ENCODE data around the gene CORO2A.

Gene CORO2A

GRCh38 chr9:98218562-98219363, 26.3 kb upstream of the CORO2A start:
- H3K4me1 ChIP-seq (ENCODE audit: insufficient read depth, low read length), result peaks cover 21% of the 10 kb centered on the region
- WGBS, result 63% methylated on average over 11 of the region's 11 CpGs
- H3K9me3 ChIP-seq (ENCODE audit: insufficient read depth, low read depth, low read length), result no peaks in the 10 kb centered on the region
- peak overlapping the region; percentile 95 for H3K27ac ChIP-seq (ENCODE audit: low read depth, low read length)
- peak overlapping the region; percentile 37; the same call in 1 of the 2 replicates for H3K9ac ChIP-seq (ENCODE audit: low read depth, low read length)
- H3K27me3 ChIP-seq (ENCODE audit: insufficient read depth, low read length), result no peaks in the 10 kb centered on the region
- H3K4me3 ChIP-seq (ENCODE audit: low read length), result no peak overlapping the region
- peaks cover 8% of the 10 kb centered on the region for H3K36me3 ChIP-seq (ENCODE audit: insufficient read depth, low read length)

GRCh38 chr9:98217255-98217654, 24.8 kb upstream of the CORO2A start:
- 96% methylated on average over 2 of the region's 2 CpGs for WGBS
- Histone ChIP-seq H3K27me3 (ENCODE audit: insufficient read depth, low read length) (no peaks in the 10 kb centered on the region), H3K27ac (ENCODE audit: low read depth, low read length) (0 out of 2 replicates have a peak overlapping the region, but pooled peaks have one; percentile 8), H3K9me3 (ENCODE audit: insufficient read depth, low read depth, low read length) (no peaks in the 10 kb centered on the region), H3K9ac (ENCODE audit: low read depth, low read length) (no peak overlapping the region), H3K4me1 (ENCODE audit: insufficient read depth, low read length) (peaks cover 18% of the 10 kb centered on the region), H3K36me3 (ENCODE audit: insufficient read depth, low read length) (peaks cover 19% of the 10 kb centered on the region), H3K4me3 (ENCODE audit: low read length) (no peak overlapping the region)

- H3K27me3 ChIP-seq (ENCODE audit: insufficient read depth, low read length), result no peaks in the 10 kb centered on the region
- H3K9ac ChIP-seq (ENCODE audit: low read depth, low read length), result no peak overlapping the region
- 89% methylated on average over 3 of the region's 3 CpGs for WGBS
- peaks cover 19% of the 10 kb centered on the region for H3K36me3 ChIP-seq (ENCODE audit: insufficient read depth, low read length)
- H3K9me3 ChIP-seq (ENCODE audit: insufficient read depth, low read depth, low read length), result no peaks in the 10 kb centered on the region
- H3K27ac ChIP-seq (ENCODE audit: low read depth, low read length), result no peak overlapping the region
- H3K4me3 ChIP-seq (ENCODE audit: low read length), result no peak overlapping the region
- peaks cover 18% of the 10 kb centered on the region for H3K4me1 ChIP-seq (ENCODE audit: insufficient read depth, low read length)
Observed at GRCh38 chr9:98216391-98216790, 24.0 kb upstream of the CORO2A start.

- 90% methylated on average over 9 of the region's 9 CpGs for WGBS
- H3K4me1 ChIP-seq (ENCODE audit: insufficient read depth, low read length), result peaks cover 18% of the 10 kb centered on the region
- no peak overlapping the region for H3K4me3 ChIP-seq (ENCODE audit: low read length)
- H3K27me3 ChIP-seq (ENCODE audit: insufficient read depth, low read length), result no peaks in the 10 kb centered on the region
- H3K9me3 ChIP-seq (ENCODE audit: insufficient read depth, low read depth, low read length), result no peaks in the 10 kb centered on the region
- peaks cover 19% of the 10 kb centered on the region for H3K36me3 ChIP-seq (ENCODE audit: insufficient read depth, low read length)
- no peak overlapping the region for H3K9ac ChIP-seq (ENCODE audit: low read depth, low read length)
- no peak overlapping the region for H3K27ac ChIP-seq (ENCODE audit: low read depth, low read length)
Observed at GRCh38 chr9:98215821-98216220, 23.4 kb upstream of the CORO2A start.

GRCh38 chr9:98215271-98215670, 22.8 kb upstream of the CORO2A start:
- 92% methylated on average over 5 of the region's 5 CpGs for WGBS
- Histone ChIP-seq H3K27ac (ENCODE audit: low read depth, low read length) (no peak overlapping the region), H3K27me3 (ENCODE audit: insufficient read depth, low read length) (no peaks in the 10 kb centered on the region), H3K9me3 (ENCODE audit: insufficient read depth, low read depth, low read length) (no peaks in the 10 kb centered on the region), H3K9ac (ENCODE audit: low read depth, low read length) (no peak overlapping the region), H3K36me3 (ENCODE audit: insufficient read depth, low read length) (peaks cover 15% of the 10 kb centered on the region), H3K4me3 (ENCODE audit: low read length) (no peak overlapping the region), H3K4me1 (ENCODE audit: insufficient read depth, low read length) (peaks cover 15% of the 10 kb centered on the region)

GRCh38 chr9:98214811-98215210, 22.4 kb upstream of the CORO2A start:
- peaks cover 11% of the 10 kb centered on the region for H3K4me1 ChIP-seq (ENCODE audit: insufficient read depth, low read length)
- H3K27me3 ChIP-seq (ENCODE audit: insufficient read depth, low read length), result no peaks in the 10 kb centered on the region
- 80% methylated on average over 6 of the region's 6 CpGs for WGBS
- H3K27ac ChIP-seq (ENCODE audit: low read depth, low read length), result no peak overlapping the region
- no peak overlapping the region for H3K4me3 ChIP-seq (ENCODE audit: low read length)
- peaks cover 14% of the 10 kb centered on the region for H3K36me3 ChIP-seq (ENCODE audit: insufficient read depth, low read length)
- H3K9me3 ChIP-seq (ENCODE audit: insufficient read depth, low read depth, low read length), result no peaks in the 10 kb centered on the region
- no peak overlapping the region for H3K9ac ChIP-seq (ENCODE audit: low read depth, low read length)

GRCh38 chr9:98211260-98211659, 18.8 kb upstream of the CORO2A start:
- Histone ChIP-seq H3K4me3 (ENCODE audit: low read length) (no peak overlapping the region), H3K36me3 (ENCODE audit: insufficient read depth, low read length) (peaks cover 28% of the 10 kb centered on the region), H3K27me3 (ENCODE audit: insufficient read depth, low read length) (no peaks in the 10 kb centered on the region), H3K4me1 (ENCODE audit: insufficient read depth, low read length) (peaks cover 4% of the 10 kb centered on the region), H3K9me3 (ENCODE audit: insufficient read depth, low read depth, low read length) (0 out of 2 replicates have a peak, but pooled peaks cover 4% of the 10 kb centered on the region), H3K9ac (ENCODE audit: low read depth, low read length) (no peak overlapping the region), H3K27ac (ENCODE audit: low read depth, low read length) (no peak overlapping the region)
- 96% methylated on average over 3 of the region's 3 CpGs for WGBS

- Histone ChIP-seq H3K27me3 (ENCODE audit: insufficient read depth, low read length) (no peaks in the 10 kb centered on the region), H3K36me3 (ENCODE audit: insufficient read depth, low read length) (peaks cover 28% of the 10 kb centered on the region), H3K4me1 (ENCODE audit: insufficient read depth, low read length) (peaks cover 4% of the 10 kb centered on the region), H3K9me3 (ENCODE audit: insufficient read depth, low read depth, low read length) (0 out of 2 replicates have a peak, but pooled peaks cover 4% of the 10 kb centered on the region), H3K4me3 (ENCODE audit: low read length) (no peak overlapping the region), H3K9ac (ENCODE audit: low read depth, low read length) (no peak overlapping the region), H3K27ac (ENCODE audit: low read depth, low read length) (no peak overlapping the region)
- WGBS, result 94% methylated on average over 9 of the region's 9 CpGs
Observed at GRCh38 chr9:98210435-98210834, 18.0 kb upstream of the CORO2A start.

GRCh38 chr9:98209530-98209929, 17.1 kb upstream of the CORO2A start:
- no peak overlapping the region for H3K27ac ChIP-seq (ENCODE audit: low read depth, low read length)
- H3K27me3 ChIP-seq (ENCODE audit: insufficient read depth, low read length), result no peaks in the 10 kb centered on the region
- H3K4me1 ChIP-seq (ENCODE audit: insufficient read depth, low read length), result peaks cover 4% of the 10 kb centered on the region
- 0 out of 2 replicates have a peak, but pooled peaks cover 4% of the 10 kb centered on the region for H3K9me3 ChIP-seq (ENCODE audit: insufficient read depth, low read depth, low read length)
- 95% methylated on average over 3 of the region's 3 CpGs for WGBS
- H3K4me3 ChIP-seq (ENCODE audit: low read length), result no peak overlapping the region
- H3K9ac ChIP-seq (ENCODE audit: low read depth, low read length), result no peak overlapping the region
- H3K36me3 ChIP-seq (ENCODE audit: insufficient read depth, low read length), result peaks cover 28% of the 10 kb centered on the region

- WGBS, result 93% methylated on average over 20 of the region's 20 CpGs
- Histone ChIP-seq H3K27me3 (ENCODE audit: insufficient read depth, low read length) (no peaks in the 10 kb centered on the region), H3K9ac (ENCODE audit: low read depth, low read length) (no peak overlapping the region), H3K27ac (ENCODE audit: low read depth, low read length) (no peak overlapping the region), H3K36me3 (ENCODE audit: insufficient read depth, low read length) (peaks cover 23% of the 10 kb centered on the region), H3K4me1 (ENCODE audit: insufficient read depth, low read length) (peaks cover 4% of the 10 kb centered on the region), H3K9me3 (ENCODE audit: insufficient read depth, low read depth, low read length) (0 out of 2 replicates have a peak, but pooled peaks cover 4% of the 10 kb centered on the region), H3K4me3 (ENCODE audit: low read length) (no peak overlapping the region)
Observed at GRCh38 chr9:98208635-98209034, 16.2 kb upstream of the CORO2A start.

- 89% methylated on average over 4 of the region's 4 CpGs for WGBS
- H3K36me3 ChIP-seq (ENCODE audit: insufficient read depth, low read length), result peaks cover 14% of the 10 kb centered on the region; the same call in 1 of the 2 replicates
Observed at GRCh38 chr9:98207606-98208005, 15.2 kb upstream of the CORO2A start.

More at GRCh38 chr9:98207606-98208005, 15.2 kb upstream of the CORO2A start:
- Histone ChIP-seq H3K9me3 (ENCODE audit: insufficient read depth, low read depth, low read length) (0 out of 2 replicates have a peak, but pooled peaks cover 4% of the 10 kb centered on the region), H3K27me3 (ENCODE audit: insufficient read depth, low read length) (no peaks in the 10 kb centered on the region), H3K27ac (ENCODE audit: low read depth, low read length) (no peak overlapping the region), H3K4me1 (ENCODE audit: insufficient read depth, low read length) (peaks cover 4% of the 10 kb centered on the region), H3K4me3 (ENCODE audit: low read length) (no peak overlapping the region), H3K9ac (ENCODE audit: low read depth, low read length) (no peak overlapping the region)
